ENCODE measurements around the gene PPP1R3E.
A peak's percentile ranks its signal among the peaks of the same experiment; 100 is the strongest.

The PPP1R3E gene

DNA sequence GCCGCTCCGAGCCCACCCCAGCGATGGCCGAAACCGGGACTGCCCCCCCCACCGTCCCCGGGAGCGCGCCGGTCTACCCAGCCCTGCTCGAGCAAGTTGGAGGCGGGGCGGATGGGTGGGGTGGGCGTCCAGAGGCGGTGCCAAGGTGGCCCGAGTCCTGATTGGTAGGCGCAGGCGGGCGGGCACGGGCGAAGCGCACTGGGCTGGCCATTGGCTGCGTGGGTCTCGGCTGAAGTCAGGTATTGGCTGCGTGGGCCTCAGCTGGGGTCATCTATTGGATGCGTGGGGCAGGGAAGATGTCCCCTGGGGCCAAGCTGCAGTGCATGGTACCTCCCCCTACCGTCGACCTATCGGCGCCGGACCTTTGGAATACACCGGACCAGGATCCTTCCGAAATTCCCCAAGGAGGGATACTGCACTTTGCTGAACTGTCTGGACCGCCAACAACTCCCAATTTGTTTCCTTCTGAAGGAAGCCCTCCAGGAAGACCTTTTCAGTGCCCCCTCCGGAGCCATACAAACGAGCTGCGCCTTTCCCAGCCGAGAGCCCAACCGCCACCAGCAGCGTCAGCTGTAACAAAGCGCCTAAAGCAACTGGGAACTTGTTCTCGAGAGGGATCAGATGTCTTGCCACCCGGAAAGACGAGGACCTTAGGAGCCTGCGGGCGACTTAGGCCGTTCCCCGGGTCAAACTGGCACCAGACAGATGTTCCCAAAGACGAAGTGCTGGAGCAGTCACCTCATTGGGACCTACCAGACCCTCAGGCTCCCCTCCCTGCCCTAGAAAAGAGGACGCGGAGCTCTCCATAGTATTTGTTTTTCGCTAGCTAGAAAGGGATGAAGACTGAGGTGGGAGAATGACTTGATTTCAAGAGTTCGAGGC is 16.4 kb downstream of the PPP1R3E start, which contains the start of gene HOMEZ:
Gene HOMEZ, minus strand, starts transcription at position 113 of the 882 bp plus-strand sequence. CDS start 180 bp downstream, outside the sequence.
- TF ChIP-seq CEBPB (IDR thresholded peaks at IDR 0.05) (no peak), YY1 (IDR thresholded peaks at IDR 0.05; ENCODE audit: low read depth) (no peak; the same call in 1 of the 2 replicates), TEAD4 (IDR thresholded peaks at IDR 0.05) (no peak), TAF1 (IDR thresholded peaks at IDR 0.05; ENCODE audit: low read depth) (peak; percentile 63), EP300 (IDR thresholded peaks at IDR 0.05; ENCODE audit: borderline replicate concordance) (0 out of 2 replicates have a peak, but pooled peaks have one; percentile 13), TCF12 (IDR thresholded peaks at IDR 0.05; ENCODE audit: low read depth) (peak; percentile 18; the same call in 1 of the 2 replicates), EGR1 (IDR thresholded peaks at IDR 0.05) (peak; percentile 46)
- TF ChIP-seq, protein P1, sequence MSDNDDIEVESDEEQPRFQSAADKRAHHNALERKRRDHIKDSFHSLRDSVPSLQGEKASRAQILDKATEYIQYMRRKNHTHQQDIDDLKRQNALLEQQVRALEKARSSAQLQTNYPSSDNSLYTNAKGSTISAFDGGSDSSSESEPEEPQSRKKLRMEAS (IDR thresholded peaks at IDR 0.05), result peak; percentile 56; the same call in 1 of the 2 replicates
- TF ChIP-seq, protein P2, sequence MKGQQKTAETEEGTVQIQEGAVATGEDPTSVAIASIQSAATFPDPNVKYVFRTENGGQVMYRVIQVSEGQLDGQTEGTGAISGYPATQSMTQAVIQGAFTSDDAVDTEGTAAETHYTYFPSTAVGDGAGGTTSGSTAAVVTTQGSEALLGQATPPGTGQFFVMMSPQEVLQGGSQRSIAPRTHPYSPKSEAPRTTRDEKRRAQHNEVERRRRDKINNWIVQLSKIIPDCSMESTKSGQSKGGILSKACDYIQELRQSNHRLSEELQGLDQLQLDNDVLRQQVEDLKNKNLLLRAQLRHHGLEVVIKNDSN (IDR thresholded peaks at IDR 0.05), result 0 out of 2 replicates have a peak, but pooled peaks have one; percentile 26

DNA sequence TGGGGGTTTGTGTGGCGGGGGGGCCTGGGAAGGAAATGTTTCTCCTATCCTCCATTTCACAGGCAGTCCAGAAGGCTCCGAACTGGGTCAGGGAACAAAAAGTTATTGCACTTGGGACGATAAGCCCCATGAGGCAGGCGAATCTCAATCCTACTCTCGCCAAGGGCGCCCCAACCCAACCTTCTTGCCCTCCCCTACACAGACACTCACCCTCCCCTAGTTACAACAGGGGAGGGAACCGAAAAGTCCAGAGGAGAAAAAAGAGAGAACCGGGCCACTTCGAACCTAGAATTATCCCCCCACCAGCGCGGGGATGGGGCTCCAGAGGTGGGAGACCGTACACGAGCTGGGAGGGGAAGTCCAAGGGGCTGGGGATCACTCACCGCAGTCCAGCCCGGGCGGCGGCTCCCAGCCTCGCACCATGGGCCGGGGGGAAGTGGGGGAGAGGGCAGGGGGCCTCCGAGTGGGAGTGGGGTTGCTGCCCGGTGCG is 17.1 kb downstream of the PPP1R3E start:
- TF ChIP-seq ZBTB7A (IDR thresholded peaks at IDR 0.05; ENCODE audit: low read depth), result peak; percentile 75
- TF ChIP-seq, protein P3, sequence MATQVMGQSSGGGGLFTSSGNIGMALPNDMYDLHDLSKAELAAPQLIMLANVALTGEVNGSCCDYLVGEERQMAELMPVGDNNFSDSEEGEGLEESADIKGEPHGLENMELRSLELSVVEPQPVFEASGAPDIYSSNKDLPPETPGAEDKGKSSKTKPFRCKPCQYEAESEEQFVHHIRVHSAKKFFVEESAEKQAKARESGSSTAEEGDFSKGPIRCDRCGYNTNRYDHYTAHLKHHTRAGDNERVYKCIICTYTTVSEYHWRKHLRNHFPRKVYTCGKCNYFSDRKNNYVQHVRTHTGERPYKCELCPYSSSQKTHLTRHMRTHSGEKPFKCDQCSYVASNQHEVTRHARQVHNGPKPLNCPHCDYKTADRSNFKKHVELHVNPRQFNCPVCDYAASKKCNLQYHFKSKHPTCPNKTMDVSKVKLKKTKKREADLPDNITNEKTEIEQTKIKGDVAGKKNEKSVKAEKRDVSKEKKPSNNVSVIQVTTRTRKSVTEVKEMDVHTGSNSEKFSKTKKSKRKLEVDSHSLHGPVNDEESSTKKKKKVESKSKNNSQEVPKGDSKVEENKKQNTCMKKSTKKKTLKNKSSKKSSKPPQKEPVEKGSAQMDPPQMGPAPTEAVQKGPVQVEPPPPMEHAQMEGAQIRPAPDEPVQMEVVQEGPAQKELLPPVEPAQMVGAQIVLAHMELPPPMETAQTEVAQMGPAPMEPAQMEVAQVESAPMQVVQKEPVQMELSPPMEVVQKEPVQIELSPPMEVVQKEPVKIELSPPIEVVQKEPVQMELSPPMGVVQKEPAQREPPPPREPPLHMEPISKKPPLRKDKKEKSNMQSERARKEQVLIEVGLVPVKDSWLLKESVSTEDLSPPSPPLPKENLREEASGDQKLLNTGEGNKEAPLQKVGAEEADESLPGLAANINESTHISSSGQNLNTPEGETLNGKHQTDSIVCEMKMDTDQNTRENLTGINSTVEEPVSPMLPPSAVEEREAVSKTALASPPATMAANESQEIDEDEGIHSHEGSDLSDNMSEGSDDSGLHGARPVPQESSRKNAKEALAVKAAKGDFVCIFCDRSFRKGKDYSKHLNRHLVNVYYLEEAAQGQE (IDR thresholded peaks at IDR 0.05; ENCODE audit: low read depth), result no peak

DNA sequence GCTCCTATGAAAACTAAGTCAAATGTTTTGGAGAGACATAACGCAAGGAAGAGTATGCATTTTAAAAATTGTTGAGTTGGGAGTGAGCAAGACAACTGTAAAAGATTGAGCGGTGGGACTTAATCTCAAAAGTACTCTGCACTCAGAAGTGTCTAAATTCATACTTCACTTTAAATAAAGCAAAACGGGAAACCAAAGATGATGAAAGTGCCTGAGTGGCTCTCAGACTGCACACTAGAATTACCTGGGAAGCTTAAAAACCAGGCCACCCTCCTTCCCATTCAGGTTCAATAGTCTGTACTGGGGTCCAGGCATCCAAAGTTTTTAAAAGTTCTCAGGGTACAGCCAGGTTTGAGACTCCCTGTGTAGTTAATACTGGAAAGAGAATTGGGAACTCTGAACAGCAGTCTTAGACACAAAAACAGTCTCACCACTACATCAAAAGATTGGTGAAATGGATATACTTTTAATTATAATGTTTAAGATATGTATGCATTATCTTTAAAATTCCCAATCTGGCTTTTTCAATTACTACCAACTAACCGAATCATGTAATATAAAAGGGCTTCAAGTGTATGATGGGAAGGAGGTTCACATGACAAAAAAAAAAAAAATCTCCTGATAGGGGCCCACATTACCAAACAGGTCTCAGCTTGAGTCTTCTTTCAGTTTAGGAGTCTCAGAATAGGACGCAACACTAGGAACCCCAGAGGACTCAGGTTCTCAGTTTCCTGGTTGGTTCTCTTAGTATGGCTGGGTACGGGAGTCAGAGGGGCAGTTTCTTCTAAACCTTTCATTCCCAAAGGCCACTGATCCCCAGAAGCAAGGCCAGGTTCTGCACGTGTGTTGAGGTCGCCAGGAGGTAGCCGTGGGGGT is 17.8 kb downstream of the PPP1R3E start:
- TF ChIP-seq, protein P3 (IDR thresholded peaks at IDR 0.05; ENCODE audit: low read depth), result no peak
- TF ChIP-seq FOXM1 (IDR thresholded peaks at IDR 0.05; ENCODE audit: borderline replicate concordance, low read depth) (no peak), TAF1 (IDR thresholded peaks at IDR 0.05; ENCODE audit: low read depth) (no peak), CEBPB (IDR thresholded peaks at IDR 0.05) (no peak), TCF12 (IDR thresholded peaks at IDR 0.05; ENCODE audit: low read depth) (no peak), ZBTB7A (IDR thresholded peaks at IDR 0.05; ENCODE audit: low read depth) (no peak), RAD21 (IDR thresholded peaks at IDR 0.05; ENCODE audit: low read depth) (no peak), CREB1 (IDR thresholded peaks at IDR 0.05; ENCODE audit: low read depth) (no peak), YY1 (IDR thresholded peaks at IDR 0.05; ENCODE audit: low read depth) (no peak), EP300 (IDR thresholded peaks at IDR 0.05; ENCODE audit: borderline replicate concordance) (no peak), NFIC (IDR thresholded peaks at IDR 0.05) (no peak), EGR1 (IDR thresholded peaks at IDR 0.05) (no peak), TEAD4 (IDR thresholded peaks at IDR 0.05) (no peak)
- TF ChIP-seq, protein P1 (IDR thresholded peaks at IDR 0.05), result no peak
- TF ChIP-seq, protein P2 (IDR thresholded peaks at IDR 0.05), result no peak

DNA sequence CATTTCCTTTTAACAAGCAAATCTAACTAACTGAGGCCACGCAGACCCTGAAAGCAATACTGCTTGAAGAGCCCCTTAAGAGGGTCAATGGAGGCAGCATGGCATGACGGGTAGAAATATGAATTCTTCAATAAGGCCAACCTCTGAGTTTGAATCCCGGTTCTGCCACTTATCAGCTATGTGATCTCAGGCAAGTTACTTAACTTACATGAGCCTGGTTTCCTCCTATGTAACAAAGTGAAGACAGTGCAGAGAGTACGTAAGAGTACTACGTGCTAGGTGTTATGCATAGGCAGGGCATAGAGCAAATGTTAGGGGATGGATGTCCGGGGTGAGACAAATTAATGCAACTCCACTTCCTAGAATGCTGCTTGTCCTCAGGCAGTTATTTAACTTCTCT is 21.4 kb downstream of the PPP1R3E start:
- TF ChIP-seq CEBPB (IDR thresholded peaks at IDR 0.05) (no peak), YY1 (IDR thresholded peaks at IDR 0.05; ENCODE audit: low read depth) (no peak), TEAD4 (IDR thresholded peaks at IDR 0.05) (no peak), TAF1 (IDR thresholded peaks at IDR 0.05; ENCODE audit: low read depth) (no peak), EGR1 (IDR thresholded peaks at IDR 0.05) (no peak), FOXM1 (IDR thresholded peaks at IDR 0.05; ENCODE audit: borderline replicate concordance, low read depth) (no peak), NFIC (IDR thresholded peaks at IDR 0.05) (no peak), EP300 (IDR thresholded peaks at IDR 0.05; ENCODE audit: borderline replicate concordance) (no peak), ZBTB7A (IDR thresholded peaks at IDR 0.05; ENCODE audit: low read depth) (no peak), RAD21 (IDR thresholded peaks at IDR 0.05; ENCODE audit: low read depth) (no peak), TCF12 (IDR thresholded peaks at IDR 0.05; ENCODE audit: low read depth) (no peak)
- TF ChIP-seq, protein P2 (IDR thresholded peaks at IDR 0.05), result no peak
- TF ChIP-seq, protein P1 (IDR thresholded peaks at IDR 0.05), result no peak
- TF ChIP-seq, protein P3 (IDR thresholded peaks at IDR 0.05; ENCODE audit: low read depth), result no peak
